ENCODE results near the gene BANF1.
A peak's percentile ranks its signal among the peaks of the same experiment; 100 is the strongest.

The BANF1 gene

DNA sequence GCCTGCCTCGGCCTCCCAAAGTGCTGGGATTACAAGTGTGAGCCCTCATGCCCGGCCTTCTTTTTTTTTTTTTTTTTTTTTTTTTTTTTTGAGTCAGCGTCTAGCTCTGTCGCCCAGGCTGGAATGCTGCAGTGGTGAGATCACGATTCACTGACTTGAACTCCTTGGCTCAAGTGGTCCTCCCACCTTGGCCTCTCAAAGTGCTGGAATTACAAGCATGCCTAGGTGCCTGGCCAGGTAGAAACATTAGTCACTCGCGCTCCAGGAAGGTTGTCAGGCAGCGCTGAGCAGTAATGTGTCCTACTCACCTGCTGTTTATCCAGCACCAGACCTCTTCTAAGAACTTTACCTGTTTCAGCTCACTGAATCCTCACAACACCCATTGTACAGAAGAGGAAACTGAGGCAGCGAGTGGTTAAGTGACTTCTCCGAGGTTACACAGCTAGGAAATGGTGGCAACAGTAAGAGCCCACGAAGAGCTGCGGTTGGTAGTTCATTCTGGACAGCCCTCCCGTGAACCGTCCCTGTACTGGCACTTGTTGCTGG is 9.0 kb downstream of the BANF1 start:
- Histone ChIP-seq H3K4me3 (ENCODE audit: extremely low read depth, insufficient read depth, low read length, poor library complexity, severe bottlenecking) (no peak overlapping the region), H3K9me3 (ENCODE audit: control insufficient read depth, low read length) (no peaks in the 10 kb centered on the region), H3K4me1 (ENCODE audit: control insufficient read depth, insufficient read depth, low read length, poor library complexity, severe bottlenecking) (peaks cover 33% of the 10 kb centered on the region), H3K27ac (ENCODE audit: low read depth, low read length, severe bottlenecking) (no peak overlapping the region), H3K36me3 (ENCODE audit: control insufficient read depth, insufficient read depth, low read length) (peaks cover 4% of the 10 kb centered on the region)
- 87 to 90% methylated on average over 8 to 14 of the region's 14 CpGs for WGBS, 2 experiments (ENCODE audit: insufficient coverage in 2 of 2)

DNA sequence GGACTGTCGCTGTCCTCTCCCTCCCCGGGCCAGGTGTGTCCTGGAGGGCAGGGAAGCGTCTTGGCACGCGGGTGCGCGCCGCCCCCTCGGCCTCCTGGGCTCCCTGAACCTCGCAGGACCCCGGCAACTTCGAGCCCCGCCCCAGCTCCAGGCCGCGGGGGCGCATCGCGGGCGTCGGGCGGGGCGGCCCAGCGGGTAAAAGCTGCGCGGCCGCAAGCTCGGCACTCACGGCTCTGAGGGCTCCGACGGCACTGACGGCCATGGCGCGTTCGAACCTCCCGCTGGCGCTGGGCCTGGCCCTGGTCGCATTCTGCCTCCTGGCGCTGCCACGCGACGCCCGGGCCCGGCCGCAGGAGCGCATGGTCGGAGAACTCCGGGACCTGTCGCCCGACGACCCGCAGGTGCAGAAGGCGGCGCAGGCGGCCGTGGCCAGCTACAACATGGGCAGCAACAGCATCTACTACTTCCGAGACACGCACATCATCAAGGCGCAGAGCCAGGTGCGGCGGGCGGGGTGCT is 9.5 kb downstream of the BANF1 start, which contains the start of gene CST6:
TSS of gene CST6 (plus strand) at position 224 of the 519 bp plus-strand sequence. CDS start at position 261, 37 bp downstream.
- Histone ChIP-seq H3K27ac (ENCODE audit: low read depth, low read length, severe bottlenecking) (no peak within 1 kb of the TSS), H3K36me3 (ENCODE audit: control insufficient read depth, insufficient read depth, low read length) (no peaks in the 10 kb centered on the region), H3K4me1 (ENCODE audit: control insufficient read depth, insufficient read depth, low read length, poor library complexity, severe bottlenecking) (peaks cover 31% of the 10 kb centered on the region), H3K9me3 (ENCODE audit: control insufficient read depth, low read length) (no peaks in the 10 kb centered on the region), H3K4me3 (ENCODE audit: extremely low read depth, insufficient read depth, low read length, poor library complexity, severe bottlenecking) (no peak within 1 kb of the TSS)
- 76 to 88% methylated on average over 61 of the region's 61 CpGs for WGBS, 2 experiments (ENCODE audit: insufficient coverage in 2 of 2)

DNA sequence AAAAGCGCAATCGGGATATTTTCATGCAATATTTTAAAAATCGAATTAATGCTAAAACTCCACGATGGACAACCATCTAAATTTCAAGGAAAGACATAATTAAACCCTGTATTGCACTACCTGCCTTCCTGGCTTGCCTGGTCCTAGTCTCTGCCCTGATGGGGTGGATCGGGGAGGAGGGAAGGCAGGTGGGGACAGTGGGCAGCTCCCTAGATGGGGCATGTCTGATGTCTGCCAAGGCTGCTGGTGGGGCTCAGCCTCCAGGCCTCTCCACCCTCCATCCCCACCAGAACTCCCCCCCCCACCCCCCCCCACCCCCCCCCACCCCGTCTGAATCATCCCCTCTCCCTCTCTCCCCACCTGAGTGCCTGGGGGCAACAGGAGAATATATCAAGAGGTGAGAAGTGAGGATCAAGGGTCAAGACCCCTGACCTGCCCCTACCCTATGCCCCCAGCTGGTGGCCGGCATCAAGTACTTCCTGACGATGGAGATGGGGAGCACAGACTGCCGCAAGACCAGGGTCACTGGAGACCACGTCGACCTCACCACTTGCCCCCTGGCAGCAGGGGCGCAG is 10.2 kb downstream of the BANF1 start:
- Histone ChIP-seq H3K9me3 (ENCODE audit: control insufficient read depth, low read length) (no peaks in the 10 kb centered on the region), H3K4me3 (ENCODE audit: extremely low read depth, insufficient read depth, low read length, poor library complexity, severe bottlenecking) (no peak overlapping the region), H3K4me1 (ENCODE audit: control insufficient read depth, insufficient read depth, low read length, poor library complexity, severe bottlenecking) (peaks cover 27% of the 10 kb centered on the region), H3K36me3 (ENCODE audit: control insufficient read depth, insufficient read depth, low read length) (no peaks in the 10 kb centered on the region), H3K27ac (ENCODE audit: low read depth, low read length, severe bottlenecking) (no peak overlapping the region)
- 77 to 86% methylated on average over 7 to 10 of the region's 12 CpGs for WGBS, 2 experiments (ENCODE audit: insufficient coverage in 2 of 2)

DNA sequence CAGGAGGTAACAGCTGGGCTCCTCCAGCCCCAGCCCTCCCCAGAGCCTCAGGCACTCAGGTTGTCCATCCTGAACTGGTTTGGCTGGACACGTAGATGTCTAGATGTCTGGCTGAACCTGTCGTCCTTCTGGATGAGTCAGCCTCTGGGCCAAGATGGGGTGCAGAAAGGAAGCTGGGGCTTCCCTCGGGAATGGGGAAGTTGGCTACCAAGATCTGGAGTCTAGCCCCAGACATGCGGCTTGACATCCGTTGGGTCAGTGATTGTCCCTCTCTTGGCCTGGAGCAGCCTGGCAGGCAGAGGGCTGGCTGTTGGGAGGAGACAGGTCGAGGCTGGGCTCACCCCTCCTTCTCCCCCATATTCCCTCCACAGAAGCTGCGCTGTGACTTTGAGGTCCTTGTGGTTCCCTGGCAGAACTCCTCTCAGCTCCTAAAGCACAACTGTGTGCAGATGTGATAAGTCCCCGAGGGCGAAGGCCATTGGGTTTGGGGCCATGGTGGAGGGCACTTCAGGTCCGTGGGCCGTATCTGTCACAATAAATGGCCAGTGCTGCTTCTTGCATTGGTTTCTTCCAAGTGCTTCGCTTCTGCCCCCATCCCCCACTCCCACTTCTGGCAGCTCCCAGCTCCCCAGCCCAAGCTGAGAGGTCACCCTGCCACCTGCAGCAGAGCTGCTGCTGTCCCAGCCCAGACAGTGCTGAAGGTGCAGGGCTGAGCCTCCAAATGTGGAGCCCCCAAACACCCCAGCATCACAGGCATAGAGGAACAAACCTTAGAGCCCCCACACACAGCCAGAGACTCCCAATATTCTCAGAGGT is 10.9 kb downstream of the BANF1 start:
- no peaks in the 10 kb centered on the region for H3K36me3 ChIP-seq (ENCODE audit: control insufficient read depth, insufficient read depth, low read length)
- no peaks in the 10 kb centered on the region for H3K9me3 ChIP-seq (ENCODE audit: control insufficient read depth, low read length)
- H3K4me3 ChIP-seq (ENCODE audit: extremely low read depth, insufficient read depth, low read length, poor library complexity, severe bottlenecking), result no peak overlapping the region
- peaks cover 27% of the 10 kb centered on the region for H3K4me1 ChIP-seq (ENCODE audit: control insufficient read depth, insufficient read depth, low read length, poor library complexity, severe bottlenecking)
- no peak overlapping the region for H3K27ac ChIP-seq (ENCODE audit: low read depth, low read length, severe bottlenecking)
- WGBS, 2 experiments (ENCODE audit: insufficient coverage in 2 of 2), result 82 to 84% methylated on average over 10 to 11 of the region's 12 CpGs

- peaks cover 27% of the 10 kb centered on the region for H3K4me1 ChIP-seq (ENCODE audit: control insufficient read depth, insufficient read depth, low read length, poor library complexity, severe bottlenecking)
- no peaks in the 10 kb centered on the region for H3K9me3 ChIP-seq (ENCODE audit: control insufficient read depth, low read length)
- H3K27ac ChIP-seq (ENCODE audit: low read depth, low read length, severe bottlenecking), result no peak overlapping the region
- H3K4me3 ChIP-seq (ENCODE audit: extremely low read depth, insufficient read depth, low read length, poor library complexity, severe bottlenecking), result no peak overlapping the region
- 79 to 80% methylated on average over 4 to 7 of the region's 7 CpGs for WGBS, 2 experiments (ENCODE audit: insufficient coverage in 2 of 2)
- H3K36me3 ChIP-seq (ENCODE audit: control insufficient read depth, insufficient read depth, low read length), result no peaks in the 10 kb centered on the region
Observed at GRCh38 chr11:66013762-66014100, 11.4 kb downstream of the BANF1 start.

DNA sequence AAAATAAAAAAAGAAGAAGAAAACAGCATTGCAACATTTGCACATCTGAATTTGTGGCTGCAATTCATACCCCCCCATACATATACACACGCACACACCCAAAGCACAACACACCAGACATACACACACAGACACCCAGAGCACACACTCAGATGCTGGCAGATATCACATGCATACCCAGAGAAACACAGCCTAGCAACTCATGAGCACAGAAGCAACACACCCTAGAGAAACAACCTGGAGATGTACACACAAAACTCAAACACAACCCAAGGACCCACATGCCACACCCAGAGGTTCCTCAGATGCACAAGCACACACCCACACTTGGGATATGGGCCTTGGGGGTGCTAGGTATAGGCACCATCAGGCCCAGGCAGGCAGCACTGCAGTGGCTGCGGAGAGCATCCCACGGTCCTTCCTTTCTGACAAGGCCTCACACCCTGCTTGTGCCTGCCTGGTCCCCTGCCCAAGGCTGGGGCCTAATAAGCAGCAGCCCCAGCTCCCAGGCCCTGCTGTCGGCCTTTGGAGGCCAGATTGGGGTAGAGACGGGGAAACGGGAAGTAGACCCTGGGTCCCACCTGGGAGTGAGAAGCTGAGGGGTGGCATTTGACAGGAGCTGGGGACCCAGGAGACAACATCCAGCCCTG is 12.6 kb downstream of the BANF1 start:
- no peaks in the 10 kb centered on the region for H3K9me3 ChIP-seq (ENCODE audit: control insufficient read depth, low read length)
- WGBS, 2 experiments (ENCODE audit: insufficient coverage in 2 of 2), result 93 to 95% methylated on average over 2 to 5 of the region's 6 CpGs
- H3K27ac ChIP-seq (ENCODE audit: low read depth, low read length, severe bottlenecking), result peak overlapping the region; percentile 16
- H3K4me1 ChIP-seq (ENCODE audit: control insufficient read depth, insufficient read depth, low read length, poor library complexity, severe bottlenecking), result peaks cover 25% of the 10 kb centered on the region
- H3K36me3 ChIP-seq (ENCODE audit: control insufficient read depth, insufficient read depth, low read length), result no peaks in the 10 kb centered on the region
- no peak overlapping the region for H3K4me3 ChIP-seq (ENCODE audit: extremely low read depth, insufficient read depth, low read length, poor library complexity, severe bottlenecking)

DNA sequence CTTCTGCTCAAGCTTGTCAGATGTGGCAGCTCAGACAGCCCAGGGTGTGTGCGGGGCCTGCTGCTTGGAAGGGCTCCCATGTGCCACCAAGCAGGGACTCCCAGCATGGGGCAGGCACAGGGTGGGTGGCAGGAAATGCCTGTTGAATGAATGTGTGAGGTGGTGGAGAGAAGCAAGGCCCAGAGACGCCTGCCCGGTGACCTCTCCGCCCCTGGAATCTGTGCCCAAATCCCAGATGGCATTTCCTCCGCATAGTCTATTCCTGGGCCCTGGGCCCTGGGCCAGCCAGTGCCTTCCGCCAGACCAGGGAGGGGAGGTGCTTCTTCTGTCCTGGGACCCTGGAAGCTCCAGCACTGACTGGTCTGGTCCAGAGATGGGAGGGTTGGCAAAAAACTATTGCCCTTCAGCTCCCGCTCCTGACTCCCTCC is 13.2 kb downstream of the BANF1 start:
- WGBS, 2 experiments (ENCODE audit: insufficient coverage in 2 of 2), result 80 to 83% methylated on average over 6 of the region's 7 CpGs
- H3K36me3 ChIP-seq (ENCODE audit: control insufficient read depth, insufficient read depth, low read length), result no peaks in the 10 kb centered on the region
- peak overlapping the region; percentile 16 for H3K27ac ChIP-seq (ENCODE audit: low read depth, low read length, severe bottlenecking)

GRCh38 chr11:66015936-66016792 is 13.9 kb downstream of the BANF1 start:
- Histone ChIP-seq H3K27ac (ENCODE audit: low read depth, low read length, severe bottlenecking) (no peak overlapping the region), H3K4me3 (ENCODE audit: extremely low read depth, insufficient read depth, low read length, poor library complexity, severe bottlenecking) (no peak overlapping the region)
- 89 to 92% methylated on average over 16 to 18 of the region's 18 CpGs for WGBS, 2 experiments (ENCODE audit: insufficient coverage in 2 of 2)

More for the DNA sequence above, 13.2 kb downstream of the BANF1 start:
- H3K9me3 ChIP-seq (ENCODE audit: control insufficient read depth, low read length), result no peaks in the 10 kb centered on the region
- H3K4me1 ChIP-seq (ENCODE audit: control insufficient read depth, insufficient read depth, low read length, poor library complexity, severe bottlenecking), result peaks cover 25% of the 10 kb centered on the region
- no peak overlapping the region for H3K4me3 ChIP-seq (ENCODE audit: extremely low read depth, insufficient read depth, low read length, poor library complexity, severe bottlenecking)

DNA sequence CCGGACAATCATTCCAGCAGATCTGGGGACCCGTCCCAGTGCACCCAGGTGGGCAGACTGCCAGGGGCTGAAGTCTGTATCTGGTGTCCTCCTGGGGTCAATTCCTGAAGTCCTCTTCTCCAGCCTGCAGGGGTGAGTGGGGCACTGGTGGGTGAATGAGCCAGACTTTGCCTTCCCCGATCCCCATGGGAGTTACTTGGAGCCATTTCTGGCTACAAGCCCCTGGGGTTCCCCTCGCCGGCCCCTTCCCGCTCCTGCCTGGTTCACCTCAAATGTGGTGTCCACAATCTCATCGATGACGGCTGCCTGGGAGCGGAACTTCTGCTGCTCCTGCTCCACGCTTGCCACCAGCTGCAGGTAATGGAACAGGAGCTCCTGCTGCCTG is 14.5 kb downstream of the BANF1 start:
- Histone ChIP-seq H3K9me3 (ENCODE audit: control insufficient read depth, low read length) (no peaks in the 10 kb centered on the region), H3K4me3 (ENCODE audit: extremely low read depth, insufficient read depth, low read length, poor library complexity, severe bottlenecking) (no peak overlapping the region), H3K36me3 (ENCODE audit: control insufficient read depth, insufficient read depth, low read length) (no peaks in the 10 kb centered on the region), H3K4me1 (ENCODE audit: control insufficient read depth, insufficient read depth, low read length, poor library complexity, severe bottlenecking) (peaks cover 38% of the 10 kb centered on the region), H3K27ac (ENCODE audit: low read depth, low read length, severe bottlenecking) (no peak overlapping the region)
- 88 to 99% methylated on average over 6 to 10 of the region's 10 CpGs for WGBS, 2 experiments (ENCODE audit: insufficient coverage in 2 of 2)

More at GRCh38 chr11:66015936-66016792, 13.9 kb downstream of the BANF1 start:
- Histone ChIP-seq H3K9me3 (ENCODE audit: control insufficient read depth, low read length) (no peaks in the 10 kb centered on the region), H3K36me3 (ENCODE audit: control insufficient read depth, insufficient read depth, low read length) (no peaks in the 10 kb centered on the region), H3K4me1 (ENCODE audit: control insufficient read depth, insufficient read depth, low read length, poor library complexity, severe bottlenecking) (peaks cover 32% of the 10 kb centered on the region)

GRCh38 chr11:66017321-66017720 is 15.0 kb downstream of the BANF1 start:
- Histone ChIP-seq H3K4me1 (ENCODE audit: control insufficient read depth, insufficient read depth, low read length, poor library complexity, severe bottlenecking) (peaks cover 43% of the 10 kb centered on the region), H3K9me3 (ENCODE audit: control insufficient read depth, low read length) (no peaks in the 10 kb centered on the region), H3K4me3 (ENCODE audit: extremely low read depth, insufficient read depth, low read length, poor library complexity, severe bottlenecking) (no peak overlapping the region), H3K36me3 (ENCODE audit: control insufficient read depth, insufficient read depth, low read length) (no peaks in the 10 kb centered on the region), H3K27ac (ENCODE audit: low read depth, low read length, severe bottlenecking) (no peak overlapping the region)
- WGBS, 2 experiments (ENCODE audit: insufficient coverage in 2 of 2), result 84 to 93% methylated on average over 3 of the region's 4 CpGs
